Measurements from ENCODE around the gene GNAL. TPM values are rescaled to one million over a fixed set of nuclear protein-coding genes. Genes with fewer than 3 reads are reported as not detected.

The GNAL gene
- total RNA-seq, 1 donor from 2014 or later = 12.0 TPM

- DNase-seq (ENCODE audit: low spot score in 2 of 2, unreplicated experiment in 2 of 2) = no peak
- Mint-ChIP-seq H3K9me3 (peaks cover 7% of the 10 kb centered on the region), H3K27me3 (ENCODE audit: low read depth) (no peaks in the 10 kb centered on the region), H3K4me3 (no peak overlapping the region), H3K36me3 (peaks cover 14% of the 10 kb centered on the region), H3K27ac (no peak overlapping the region), H3K4me1 (no peaks in the 10 kb centered on the region)
- no peak for TF ChIP-seq CTCF (IDR thresholded peaks at IDR 0.05; ENCODE audit: unreplicated experiment)
Measured at GRCh38 chr18:11871501-11871900, 182.4 kb downstream of the GNAL start.

GRCh38 chr18:11872479-11873136 lies 183.5 kb downstream of the GNAL start:
- H3K9me3 Mint-ChIP-seq = peaks cover 7% of the 10 kb centered on the region
- no peak for DNase-seq (ENCODE audit: low spot score in 2 of 2, unreplicated experiment in 2 of 2)
- no peak overlapping the region for H3K4me3 Mint-ChIP-seq
- no peaks in the 10 kb centered on the region for H3K27me3 Mint-ChIP-seq (ENCODE audit: low read depth)
- H3K27ac Mint-ChIP-seq = no peak overlapping the region
- H3K36me3 Mint-ChIP-seq = peaks cover 18% of the 10 kb centered on the region
- no peaks in the 10 kb centered on the region for H3K4me1 Mint-ChIP-seq
- TF ChIP-seq CTCF (IDR thresholded peaks at IDR 0.05; ENCODE audit: unreplicated experiment) = no peak

GRCh38 chr18:11873670-11874340 lies 184.7 kb downstream of the GNAL start:
- Mint-ChIP-seq H3K4me3 (no peak overlapping the region), H3K4me1 (no peaks in the 10 kb centered on the region), H3K27ac (no peak overlapping the region), H3K36me3 (peaks cover 18% of the 10 kb centered on the region), H3K9me3 (peaks cover 7% of the 10 kb centered on the region), H3K27me3 (ENCODE audit: low read depth) (no peaks in the 10 kb centered on the region)
- no peak for TF ChIP-seq CTCF (IDR thresholded peaks at IDR 0.05; ENCODE audit: unreplicated experiment)
- no peak for DNase-seq (ENCODE audit: low spot score in 2 of 2, unreplicated experiment in 2 of 2)

- Mint-ChIP-seq H3K36me3 (peaks cover 18% of the 10 kb centered on the region), H3K9me3 (peaks cover 7% of the 10 kb centered on the region), H3K27ac (no peak overlapping the region), H3K4me1 (no peaks in the 10 kb centered on the region), H3K27me3 (ENCODE audit: low read depth) (no peaks in the 10 kb centered on the region), H3K4me3 (no peak overlapping the region)
- TF ChIP-seq CTCF (IDR thresholded peaks at IDR 0.05; ENCODE audit: unreplicated experiment) = no peak
- DNase-seq (ENCODE audit: low spot score in 2 of 2, unreplicated experiment in 2 of 2) = no peak
Measured at GRCh38 chr18:11874676-11875075, 185.6 kb downstream of the GNAL start.

GRCh38 chr18:11877497-11878135 lies 188.6 kb downstream of the GNAL start:
- no peaks in the 10 kb centered on the region for H3K4me1 Mint-ChIP-seq
- H3K27ac Mint-ChIP-seq = no peak overlapping the region
- H3K36me3 Mint-ChIP-seq = peaks cover 29% of the 10 kb centered on the region
- no peak overlapping the region for H3K4me3 Mint-ChIP-seq
- no peak for TF ChIP-seq CTCF (IDR thresholded peaks at IDR 0.05; ENCODE audit: unreplicated experiment)
- H3K27me3 Mint-ChIP-seq (ENCODE audit: low read depth) = no peaks in the 10 kb centered on the region
- DNase-seq (ENCODE audit: low spot score in 2 of 2, unreplicated experiment in 2 of 2) = no peak
- H3K9me3 Mint-ChIP-seq = peaks cover 7% of the 10 kb centered on the region

All from mesothelial cell of epicardium (in vitro differentiated cells).